Endothelial cell of umbilical vein (primary cell): ENCODE data around the gene WNT4. TPM values are rescaled to one million over a fixed set of nuclear protein-coding genes. Genes with fewer than 3 reads are reported as not detected.

ENCODE experiments used
- BruUV-seq: library from RNA; stranded (reverse); fragments of 400-500 nt; replicated peaks from 2 replicates; lab custom pipeline; 2021; lab: Mats Ljungman, UMichigan
- CTCF ChIA-PET: fragments of 300-600, 350-600 bp; sonication (Branson Sonifier 250); formaldehyde crosslinking; loops from one replicate; lab custom pipeline; 2021; ENCODE audit warnings: antibody characterized with exemption, inconsistent platforms; lab: Charles Lee
- POLR2A ChIA-PET: fragments of 300-600, 350-600 bp; sonication (Branson Sonifier 250); formaldehyde crosslinking; loops from one replicate; lab custom pipeline; 2021; ENCODE audit warnings: antibody characterized with exemption, inconsistent platforms; lab: Charles Lee
- DNase-seq: peaks from one replicate; pipeline ENCODE4 v3.0.0-alpha.2; 2011; ENCODE audit warnings: low read depth, low spot score
- FAIRE-seq: peaks from 2 replicates; lab custom pipeline; 2011; peaks lifted over from hg19 to GRCh38; lab: Jason Lieb, UNC
- H2AFZ ChIP-seq: 2 replicates; pipeline ENCODE4 v1.6.0; 2012; ENCODE audit warnings: low read depth, low read length, control low read depth, inconsistent platforms
- H3K27ac ChIP-seq: 2 replicates; pipeline ENCODE4 v1.5.1; 2011; ENCODE audit warnings: low read depth, mild to moderate bottlenecking, control low read depth, low read length, moderate library complexity; ENCODE audit not compliant: insufficient read depth
- H3K27me3 ChIP-seq, 2 experiments: 2 replicates each; pipeline versions ENCODE4 v1.6.0 to v1.6.1; 2011; ENCODE audit warnings: low read length in 2 of 2, mixed read lengths in 1 of 2; ENCODE audit not compliant: control insufficient read depth in 2 of 2, insufficient read depth in 2 of 2
- H3K36me3 ChIP-seq, 2 experiments: 2 replicates in 1 of 2; 3 replicates in 1 of 2; pipeline ENCODE4 v1.5.1; 2011; ENCODE audit warnings: low read length in 2 of 2, mild to moderate bottlenecking in 1 of 2, moderate library complexity in 1 of 2; ENCODE audit not compliant: control insufficient read depth in 2 of 2, insufficient read depth in 2 of 2; ENCODE audit errors: extremely low read depth in 1 of 2
- H3K4me1 ChIP-seq: 3 replicates; pipeline ENCODE4 v1.5.1; 2011; ENCODE audit warnings: mild to moderate bottlenecking, low read length; ENCODE audit not compliant: control insufficient read depth, insufficient read depth; ENCODE audit errors: extremely low read depth
- H3K4me2 ChIP-seq: 2 replicates; pipeline ENCODE4 v1.6.1; 2011; ENCODE audit warnings: low read length, control low read depth, mixed read lengths; ENCODE audit not compliant: insufficient read depth
- H3K4me3 ChIP-seq, 3 experiments: fragments of 200-600 bp in 1 of 3; sonication (generic), shearing (Covaris generic) in 1 of 3; replicated peaks in 1 of 3; 2 replicates each; pipeline ENCODE4 v1.5.1; 2011 to 2016; ENCODE audit warnings: control low read depth in 3 of 3, low read length in 3 of 3, mild to moderate bottlenecking in 2 of 3, inconsistent platforms in 1 of 3, low read depth in 1 of 3, moderate library complexity in 1 of 3; ENCODE audit not compliant: insufficient read depth in 1 of 3
- H3K79me2 ChIP-seq: 2 replicates; pipeline ENCODE4 v1.6.0; 2012; ENCODE audit warnings: low read length, inconsistent platforms; ENCODE audit not compliant: control insufficient read depth, insufficient read depth
- H3K9ac ChIP-seq: replicated peaks from 2 replicates; pipeline ENCODE3; 2011; ENCODE audit warnings: low read length, control low read depth; ENCODE audit not compliant: insufficient read depth; ENCODE audit errors: extremely low read depth
- H3K9me1 ChIP-seq: replicated peaks from 3 replicates; pipeline ENCODE4 v1.6.0; 2011; ENCODE audit warnings: mild to moderate bottlenecking, low read length; ENCODE audit not compliant: control insufficient read depth, insufficient read depth; ENCODE audit errors: extremely low read depth
- H3K9me3 ChIP-seq: replicated peaks from 2 replicates; pipeline ENCODE4 v1.5.1; 2012; ENCODE audit warnings: low read length, inconsistent platforms; ENCODE audit not compliant: control insufficient read depth, insufficient read depth
- H4K20me1 ChIP-seq: replicated peaks from 2 replicates; pipeline ENCODE3; 2011; ENCODE audit warnings: mild to moderate bottlenecking, low read length; ENCODE audit not compliant: control insufficient read depth, insufficient read depth; ENCODE audit errors: extremely low read depth
- CTCF ChIP-seq, 2 donors: IDR thresholded peaks; 1 replicate in 1 of 2; 2 replicates in 1 of 2; pipeline ENCODE4 v1.5.1; 2011; ENCODE audit warnings: low read length in 2 of 2, mild to moderate bottlenecking in 2 of 2, moderate library complexity in 2 of 2, control low read depth in 1 of 2, inconsistent platforms in 1 of 2, low read depth in 1 of 2; ENCODE audit not compliant: insufficient read depth in 1 of 2; ENCODE audit errors: extremely low read depth in 1 of 2
- EZH2 ChIP-seq: IDR thresholded peaks from 2 replicates; pipeline ENCODE4 v1.6.1; 2012; ENCODE audit warnings: borderline replicate concordance, low read depth, mild to moderate bottlenecking, moderate library complexity, low read length, inconsistent platforms; ENCODE audit not compliant: severe bottlenecking
- FOS ChIP-seq: IDR thresholded peaks from 2 replicates; pipeline ENCODE4 v1.6.1; 2011; ENCODE audit warnings: mild to moderate bottlenecking, low read length, moderate library complexity, borderline replicate concordance; ENCODE audit not compliant: insufficient read depth
- GATA2 ChIP-seq: IDR thresholded peaks from 2 replicates; pipeline ENCODE4 v1.7.0; 2011; ENCODE audit warnings: low read depth, mild to moderate bottlenecking, moderate library complexity, mixed read lengths, low read length; ENCODE audit not compliant: insufficient read length, insufficient read depth
- JUN ChIP-seq: IDR thresholded peaks from 2 replicates; pipeline ENCODE4 v1.6.1; 2011; ENCODE audit warnings: borderline replicate concordance, low read depth; ENCODE audit not compliant: insufficient read length, insufficient read depth
- MAX ChIP-seq: IDR thresholded peaks from 2 replicates; pipeline ENCODE4 v1.6.1; 2011; ENCODE audit not compliant: insufficient read depth, insufficient read length
- MYC ChIP-seq: IDR thresholded peaks from one replicate; pipeline ENCODE4 v1.6.1; 2011; ENCODE audit warnings: mild to moderate bottlenecking, low read depth, low read length
- POLR2A ChIP-seq: IDR thresholded peaks from 2 replicates; pipeline ENCODE4 v1.6.1; 2012; ENCODE audit warnings: low read depth, mild to moderate bottlenecking, control low read depth, low read length
- POLR2AphosphoS5 ChIP-seq: IDR thresholded peaks from 2 replicates; pipeline ENCODE4 v1.6.1; 2012; ENCODE audit warnings: low read depth, mild to moderate bottlenecking, control low read depth, low read length, moderate library complexity; ENCODE audit not compliant: insufficient read depth
- dilution Hi-C: fragments of 300-500 bp; cut with MboI; formaldehyde crosslinking; loops from one replicate; pipeline ENCODE4 v1.15.0; 2019; ENCODE audit warnings: low sequenced_read_pairs; ENCODE audit not compliant: extremely low pct_ligation_motif_present
- intact Hi-C: fragments of 100-400 bp; cut with micrococcal nuclease; formaldehyde crosslinking; loops from one replicate; pipeline ENCODE4 v1.10.0; 2022
- polyA plus RNA-seq, 4 experiments: library from polyadenylated mRNA; depleted of rRNA in 3 of 4; stranded (reverse) in 3 of 4; unstranded in 1 of 4; fragments of >200 nt; gene quantifications; 2 replicates each; pipeline versions ENCODE4 v1.2.1 to v1.2.3, GENCODE V29; 2011 to 2012; ENCODE audit warnings: missing spikeins in 1 of 4
- total RNA-seq: library from RNA; stranded (reverse); gene quantifications from 2 replicates; pipeline ENCODE4 v1.2.3, GENCODE V29; 2021

Gene WNT4
- total and polyA plus RNA-seq, 2 donors (not counting 3 experiments of a cell fraction or from before 2014, with no cell fraction given): 0.06 TPM; not detected in 1

- Histone ChIP-seq H3K36me3 (no peaks in the 10 kb centered on the region), H2AFZ (no peak overlapping the region), H3K4me2 (no peak overlapping the region), H3K4me3 (no peak overlapping the region), H3K27me3 (peaks cover 0 to 3% of the 10 kb centered on the region in 2 experiments), H4K20me1 (no peaks in the 10 kb centered on the region), H3K9ac (no peak overlapping the region), H3K4me1 (peaks cover 7% of the 10 kb centered on the region), H3K27ac (no peak overlapping the region), H3K79me2 (no peaks in the 10 kb centered on the region), H3K9me1 (no peaks in the 10 kb centered on the region), H3K9me3 (no peaks in the 10 kb centered on the region)
- BruUV-seq: no TSS peak
- DNase-seq (no peak), FAIRE-seq (no peak)
- intact Hi-C loops (loop anchor here (2.0 kb wide), 1 partner anchor 141 kb away; no protein-coding TSS in a partner anchor), dilution Hi-C loops (no loop called here)
- ChIA-PET POLR2A (no interaction called here), CTCF (interaction anchor here (1.2 to 5.2 kb wide), 3 partner anchors 8 to 282 kb away, joined by 4 to 54 read pairs (median 38); partner anchors contain the start of gene WNT4)
- no peak for TF ChIP-seq EZH2
- no peak for TF ChIP-seq CTCF (IDR thresholded peaks at IDR 0.05; ENCODE audit: extremely low read depth in 1 of 2, insufficient read depth in 1 of 2, low read depth in 1 of 2, low read length in 2 of 2)
- no peak for TF ChIP-seq FOS
- TF ChIP-seq POLR2A: no peak
- no peak for TF ChIP-seq POLR2AphosphoS5
- TF ChIP-seq JUN: no peak
- no peak for TF ChIP-seq MYC
- no peak for TF ChIP-seq GATA2
- TF ChIP-seq MAX: no peak
Measured at GRCh38 chr1:22133931-22134324, 9.0 kb downstream of the WNT4 start.
